OCI-LY7 (cell line): ENCODE results near the gene C1orf116. TPM values are rescaled to one million over a fixed set of nuclear protein-coding genes. Genes with fewer than 3 reads are reported as not detected.
A peak's percentile ranks its signal among the peaks of the same experiment; 100 is the strongest.

Source experiments
- BruUV-seq: library from RNA; stranded (reverse); fragments of 400-500 nt; replicated peaks from 2 replicates; lab custom pipeline; 2021; lab: Mats Ljungman, UMichigan
- CTCF ChIA-PET: fragments of 300-600 bp; sonication (Branson Sonifier 250); formaldehyde crosslinking; loops from one replicate; lab custom pipeline; 2022; ENCODE audit warnings: antibody characterized with exemption; ENCODE audit not compliant: unreplicated experiment; lab: Charles Lee
- POLR2A ChIA-PET: fragments of 300-600 bp; sonication (Branson Sonifier 250); formaldehyde crosslinking; loops from one replicate; lab custom pipeline; 2022; ENCODE audit warnings: antibody characterized with exemption; lab: Charles Lee
- DNase-seq: peaks from one replicate; pipeline ENCODE4 v3.0.0-alpha.2; 2015; ENCODE audit warnings: low spot score
- H2AFZ ChIP-seq: fragments of 200-600 bp; sonication (generic), shearing (Covaris generic); 2 replicates; pipeline ENCODE4 v1.6.1; 2014; ENCODE audit warnings: mild to moderate bottlenecking, antibody characterized with exemption, low read length, moderate library complexity
- H3K27ac ChIP-seq: fragments of 200-600 bp; sonication (generic); 2 replicates; pipeline ENCODE4 v1.5.1; 2014; ENCODE audit warnings: mixed run types, low read depth, mild to moderate bottlenecking, moderate library complexity, low read length, inconsistent platforms; ENCODE audit not compliant: poor library complexity, severe bottlenecking
- H3K36me3 ChIP-seq: fragments of 200-600 bp; sonication (generic); 2 replicates; pipeline ENCODE4 v1.6.1; 2014; ENCODE audit warnings: mild to moderate bottlenecking, antibody characterized with exemption, low read length, moderate library complexity, mixed read lengths; ENCODE audit not compliant: insufficient read depth
- H3K4me1 ChIP-seq: fragments of 200-600 bp; sonication (generic); 2 replicates; pipeline ENCODE4 v1.5.1; 2014; ENCODE audit warnings: mild to moderate bottlenecking, low read length; ENCODE audit not compliant: insufficient read depth, poor library complexity, severe bottlenecking
- H3K4me2 ChIP-seq: fragments of 200-600 bp; sonication (generic); 2 replicates; pipeline ENCODE4 v1.6.1; 2014; ENCODE audit warnings: mild to moderate bottlenecking, low read length
- H3K4me3 ChIP-seq: fragments of 200-600 bp; sonication (generic); 2 replicates; pipeline ENCODE4 v1.5.1; 2014; ENCODE audit warnings: mild to moderate bottlenecking, low read depth, low read length; ENCODE audit not compliant: poor library complexity, severe bottlenecking
- H3K79me2 ChIP-seq: fragments of 200-600 bp; sonication (generic); 2 replicates; pipeline ENCODE4 v1.6.1; 2016; ENCODE audit warnings: low read depth, mild to moderate bottlenecking, low read length, moderate library complexity, mixed read lengths; ENCODE audit not compliant: insufficient read depth
- H3K9me2 ChIP-seq: fragments of 200-600 bp; sonication (generic); 2 replicates; pipeline ENCODE4 v1.6.1; 2016; ENCODE audit warnings: mild to moderate bottlenecking, low read length, mixed read lengths; ENCODE audit not compliant: insufficient read depth
- H3K9me3 ChIP-seq: fragments of 200-600 bp; sonication (generic); 2 replicates; pipeline ENCODE4 v1.6.1; 2014; ENCODE audit warnings: mild to moderate bottlenecking, mixed run types, low read length, mixed read lengths
- H4K20me1 ChIP-seq: fragments of 200-600 bp; sonication (generic); 2 replicates; pipeline ENCODE4 v1.6.1; 2014; ENCODE audit warnings: mild to moderate bottlenecking, antibody characterized with exemption, low read length, moderate library complexity, mixed read lengths; ENCODE audit not compliant: insufficient read depth
- EZH2phosphoT487 ChIP-seq: fragments of 200-600 bp; sonication (generic); IDR thresholded peaks from 2 replicates; pipeline ENCODE4 v1.6.1; 2018; ENCODE audit warnings: low read depth, borderline replicate concordance, mild to moderate bottlenecking, mixed run types, antibody characterized with exemption, low read length, moderate library complexity, mixed read lengths
- intact Hi-C: fragments of 100-400 bp; cut with micrococcal nuclease; formaldehyde crosslinking; loops from one replicate; pipeline ENCODE4 v1.10.0; 2022; ENCODE audit not compliant: unreplicated experiment
- total RNA-seq, 2 experiments: library from RNA; depleted of rRNA in 1 of 2; stranded (reverse); fragments of >200 nt in 1 of 2; shearing (Covaris generic) in 1 of 2; gene quantifications; 2 replicates each; pipeline ENCODE4 v1.2.3, GENCODE V29; 2014 to 2022
- TF ChIP-seq, protein P1 (sequence below): fragments of 200-600 bp; sonication (generic); conservative IDR thresholded peaks from 2 replicates; pipeline ENCODE4 v1.5.1; 2014; ENCODE audit warnings: mild to moderate bottlenecking, antibody characterized with exemption, low read length, moderate library complexity, mixed read lengths

Gene C1orf116
- total RNA-seq, 2 experiments from 2014 or later: not detected

DNA sequence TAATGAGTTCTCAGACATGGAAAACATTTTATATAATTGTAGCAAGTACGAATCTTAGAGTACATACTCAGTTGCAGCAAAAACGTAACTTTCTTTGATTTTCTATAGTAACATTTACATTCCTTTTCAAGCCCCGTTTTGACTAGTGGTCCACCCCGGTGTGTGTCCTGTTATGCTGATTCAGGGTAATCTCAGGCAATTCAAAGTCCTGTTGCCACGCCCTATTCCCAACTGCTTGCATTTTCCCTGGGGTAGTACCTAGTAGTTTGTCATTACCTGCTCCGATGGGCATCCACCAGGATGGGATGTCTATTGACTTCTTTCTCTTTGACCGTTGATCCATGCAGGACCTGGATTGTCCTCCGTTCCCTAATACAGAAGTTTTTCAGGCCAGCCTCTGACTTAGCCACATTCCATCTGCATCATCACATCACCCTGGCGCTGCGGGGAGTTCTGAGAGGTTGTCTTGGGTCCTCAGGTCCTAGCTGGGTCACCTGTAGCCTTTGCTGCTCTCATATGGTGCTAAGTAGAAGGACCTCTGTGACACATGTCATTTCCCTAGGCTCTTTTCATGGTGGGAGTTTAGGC, 47.3 kb downstream of the C1orf116 start:
- H4K20me1 ChIP-seq: no peaks in the 10 kb centered on the region
- DNase-seq: no peak
- H2AFZ ChIP-seq: no peak overlapping the region
- ChIA-PET CTCF (no interaction called here), POLR2A (interaction anchor here (1.1 kb wide), 1 partner anchor 13 kb away, joined by 3 read pairs; no protein-coding TSS in a partner anchor)
- intact Hi-C loops: no loop called here
- no peak overlapping the region for H3K27ac ChIP-seq
- H3K4me1 ChIP-seq: no peaks in the 10 kb centered on the region
- H3K36me3 ChIP-seq: no peaks in the 10 kb centered on the region
- no TSS peak for BruUV-seq
- H3K9me2 ChIP-seq: no peaks in the 10 kb centered on the region
- no peak overlapping the region for H3K4me2 ChIP-seq
- no peaks in the 10 kb centered on the region for H3K9me3 ChIP-seq
- no peaks in the 10 kb centered on the region for H3K79me2 ChIP-seq
- TF ChIP-seq EZH2phosphoT487: no peak
- TF ChIP-seq, protein P1, sequence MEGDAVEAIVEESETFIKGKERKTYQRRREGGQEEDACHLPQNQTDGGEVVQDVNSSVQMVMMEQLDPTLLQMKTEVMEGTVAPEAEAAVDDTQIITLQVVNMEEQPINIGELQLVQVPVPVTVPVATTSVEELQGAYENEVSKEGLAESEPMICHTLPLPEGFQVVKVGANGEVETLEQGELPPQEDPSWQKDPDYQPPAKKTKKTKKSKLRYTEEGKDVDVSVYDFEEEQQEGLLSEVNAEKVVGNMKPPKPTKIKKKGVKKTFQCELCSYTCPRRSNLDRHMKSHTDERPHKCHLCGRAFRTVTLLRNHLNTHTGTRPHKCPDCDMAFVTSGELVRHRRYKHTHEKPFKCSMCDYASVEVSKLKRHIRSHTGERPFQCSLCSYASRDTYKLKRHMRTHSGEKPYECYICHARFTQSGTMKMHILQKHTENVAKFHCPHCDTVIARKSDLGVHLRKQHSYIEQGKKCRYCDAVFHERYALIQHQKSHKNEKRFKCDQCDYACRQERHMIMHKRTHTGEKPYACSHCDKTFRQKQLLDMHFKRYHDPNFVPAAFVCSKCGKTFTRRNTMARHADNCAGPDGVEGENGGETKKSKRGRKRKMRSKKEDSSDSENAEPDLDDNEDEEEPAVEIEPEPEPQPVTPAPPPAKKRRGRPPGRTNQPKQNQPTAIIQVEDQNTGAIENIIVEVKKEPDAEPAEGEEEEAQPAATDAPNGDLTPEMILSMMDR: no peak
- H3K4me3 ChIP-seq: no peak overlapping the region

GRCh38 chr1:206982216-206982615, 50.3 kb downstream of the C1orf116 start:
- intact Hi-C loops: loop anchor here (1.0 to 5.0 kb wide), 7 partner anchors 55 to 374 kb away; partner anchors contain the start of gene IL20
- CTCF ChIA-PET: interaction anchor here (1.3 to 1.7 kb wide), 4 partner anchors 9 to 318 kb away, joined by 3 to 4 read pairs (median 4); no protein-coding TSS in a partner anchor

More at GRCh38 chr1:206982216-206982615, 50.3 kb downstream of the C1orf116 start:
- H3K4me2 ChIP-seq: no peak overlapping the region
- H3K79me2 ChIP-seq: no peaks in the 10 kb centered on the region
- peak; percentile 62 for DNase-seq
- no peak overlapping the region for H3K4me3 ChIP-seq
- POLR2A ChIA-PET: interaction anchor here (0.9 to 1.6 kb wide), 3 partner anchors 40 to 352 kb away, joined by 3 to 4 read pairs (median 3); no protein-coding TSS in a partner anchor
- no peaks in the 10 kb centered on the region for H3K36me3 ChIP-seq
- H4K20me1 ChIP-seq: no peaks in the 10 kb centered on the region
- H3K9me2 ChIP-seq: no peaks in the 10 kb centered on the region
- no TSS peak for BruUV-seq
- H3K9me3 ChIP-seq: no peaks in the 10 kb centered on the region
- no peaks in the 10 kb centered on the region for H3K4me1 ChIP-seq
- H3K27ac ChIP-seq: no peak overlapping the region
- TF ChIP-seq, protein P1: peak; percentile 83
- TF ChIP-seq EZH2phosphoT487: no peak
- no peak overlapping the region for H2AFZ ChIP-seq
